ENCODE measurements around the gene HLA-DMB.
A peak's percentile ranks its signal among the peaks of the same experiment; 100 is the strongest.

The HLA-DMB gene

DNA sequence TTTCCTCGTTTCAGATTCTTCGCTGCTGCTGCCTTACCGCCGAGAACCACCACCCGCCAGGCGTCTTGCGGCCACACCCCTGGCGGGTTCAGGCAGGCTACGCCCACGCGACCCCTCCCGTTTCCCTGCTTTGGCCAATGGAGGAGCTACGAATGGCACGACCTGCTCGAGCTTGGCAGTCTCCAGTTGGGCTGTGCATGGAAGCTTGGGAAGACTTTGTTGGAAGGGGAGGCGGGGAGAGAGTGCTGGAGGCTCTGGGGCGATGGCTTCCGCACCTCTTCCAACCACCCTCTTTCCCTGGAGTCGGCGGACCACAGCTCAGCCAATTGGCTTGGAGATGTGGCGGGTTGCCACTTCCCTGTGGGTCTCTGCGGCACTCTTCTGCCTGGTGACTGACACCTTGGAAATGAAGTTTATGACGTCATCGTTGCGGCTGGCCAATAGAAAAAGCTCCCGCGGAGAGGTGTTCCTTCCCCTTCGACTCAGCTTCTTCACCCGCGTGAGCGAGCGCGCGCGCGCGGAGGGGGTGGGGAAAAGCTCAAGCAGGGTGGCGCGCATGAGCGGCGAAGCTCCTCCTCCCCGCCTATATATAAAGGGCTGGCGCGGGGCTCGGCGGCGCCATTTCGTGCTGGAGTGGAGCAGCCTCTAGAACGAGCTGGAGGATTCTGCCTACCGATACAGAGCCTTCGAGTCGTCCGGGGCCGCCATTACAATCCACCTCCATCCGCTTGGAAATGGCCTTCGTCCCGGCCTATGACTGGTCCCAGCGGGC, 30.9 kb upstream of the HLA-DMB start:
- DNase-seq: peak; percentile 98

DNA sequence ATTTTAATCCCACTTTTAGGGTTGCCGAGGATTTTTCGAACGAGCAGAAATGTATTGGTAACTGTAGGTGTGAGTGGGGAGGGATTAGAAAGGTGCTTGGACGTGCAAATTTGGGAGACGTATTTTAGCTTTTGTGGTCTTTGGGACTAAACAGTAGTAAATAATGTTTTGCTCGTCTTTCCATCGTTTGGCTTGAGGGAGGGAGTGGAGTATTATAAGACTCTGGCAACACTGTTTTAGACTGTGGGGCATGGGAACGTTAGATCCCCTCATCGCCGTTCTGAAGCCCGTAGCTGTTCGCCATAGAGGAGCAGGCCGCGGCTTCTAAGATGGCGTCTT, 30.4 kb upstream of the HLA-DMB start:
- no peak for DNase-seq

DNA sequence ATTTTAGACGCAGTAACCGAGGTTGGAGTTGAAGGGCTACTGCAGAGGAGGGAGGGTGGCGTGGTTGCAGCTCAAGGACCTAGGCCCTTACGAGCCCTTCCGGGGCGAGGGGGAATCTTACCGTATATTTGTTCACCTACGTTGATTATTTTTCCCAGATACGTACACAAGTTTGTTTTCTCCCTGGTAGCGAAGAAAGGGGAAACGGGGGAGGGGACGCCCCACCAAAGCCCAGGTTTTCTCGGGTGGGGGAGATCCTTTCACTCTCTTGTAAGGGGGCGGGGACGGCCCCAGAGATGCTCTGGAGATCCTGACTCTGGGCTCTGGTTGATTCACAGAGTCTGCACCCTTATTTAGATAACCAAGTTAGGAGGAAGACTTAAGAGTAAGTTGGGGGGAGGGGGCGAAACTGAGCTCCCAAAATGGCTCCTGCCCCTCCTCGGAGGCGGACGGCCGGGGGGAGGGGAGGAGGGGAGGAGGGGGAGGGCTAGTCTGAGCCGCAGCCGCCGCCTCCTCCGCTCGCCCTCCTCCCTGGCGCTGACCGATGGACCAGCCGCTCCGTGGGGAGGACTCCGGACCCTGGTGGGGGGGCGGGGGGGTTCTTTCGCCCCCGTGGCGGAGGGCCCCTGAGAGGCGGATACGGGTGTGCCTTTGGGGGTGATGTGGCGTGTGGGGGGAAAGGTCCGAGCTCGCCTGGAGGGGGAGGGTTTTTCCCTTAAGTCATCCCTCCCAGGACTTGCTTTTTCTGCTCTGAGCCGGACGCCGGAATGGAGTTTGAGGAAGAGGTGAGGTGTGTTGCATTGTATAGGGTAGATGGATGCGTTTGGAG, 29.8 kb upstream of the HLA-DMB start:
- no peak for DNase-seq

DNA sequence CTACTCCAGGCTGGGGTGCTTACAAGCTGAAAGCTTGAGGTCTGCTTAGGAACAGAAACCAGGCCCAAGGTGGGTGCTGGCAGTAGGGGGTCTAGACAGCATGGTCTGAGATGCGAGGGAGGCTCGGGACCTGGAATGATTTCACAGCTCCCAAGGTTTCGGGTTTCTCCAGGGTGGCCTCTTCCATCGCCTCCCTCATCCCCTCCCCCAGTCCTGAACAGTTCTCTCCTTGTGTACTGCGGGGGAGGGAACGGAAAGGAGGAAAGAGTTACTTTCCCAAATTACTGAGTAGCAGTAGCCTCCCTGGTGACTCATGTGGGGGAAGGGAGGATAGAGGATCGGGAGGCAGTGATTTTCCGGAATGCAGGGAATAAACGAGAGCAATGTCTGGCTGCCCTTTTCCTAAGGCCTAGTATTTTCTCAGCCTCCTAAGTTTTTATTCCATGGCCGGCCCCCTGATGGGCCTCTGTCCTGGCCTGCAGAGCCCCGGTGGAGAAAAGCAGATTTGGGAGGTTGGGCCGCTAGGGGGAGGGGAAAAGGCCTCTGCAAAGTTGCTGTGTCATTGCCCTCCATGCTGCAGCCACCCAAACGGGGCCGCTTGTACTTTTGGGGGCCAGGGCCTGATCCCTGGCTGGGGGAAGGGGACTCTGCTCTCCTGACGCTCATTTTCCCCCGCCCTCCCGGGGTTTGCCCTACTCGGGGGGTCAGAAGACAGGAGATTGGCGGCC, 29.0 kb upstream of the HLA-DMB start:
- no peak for DNase-seq

DNA sequence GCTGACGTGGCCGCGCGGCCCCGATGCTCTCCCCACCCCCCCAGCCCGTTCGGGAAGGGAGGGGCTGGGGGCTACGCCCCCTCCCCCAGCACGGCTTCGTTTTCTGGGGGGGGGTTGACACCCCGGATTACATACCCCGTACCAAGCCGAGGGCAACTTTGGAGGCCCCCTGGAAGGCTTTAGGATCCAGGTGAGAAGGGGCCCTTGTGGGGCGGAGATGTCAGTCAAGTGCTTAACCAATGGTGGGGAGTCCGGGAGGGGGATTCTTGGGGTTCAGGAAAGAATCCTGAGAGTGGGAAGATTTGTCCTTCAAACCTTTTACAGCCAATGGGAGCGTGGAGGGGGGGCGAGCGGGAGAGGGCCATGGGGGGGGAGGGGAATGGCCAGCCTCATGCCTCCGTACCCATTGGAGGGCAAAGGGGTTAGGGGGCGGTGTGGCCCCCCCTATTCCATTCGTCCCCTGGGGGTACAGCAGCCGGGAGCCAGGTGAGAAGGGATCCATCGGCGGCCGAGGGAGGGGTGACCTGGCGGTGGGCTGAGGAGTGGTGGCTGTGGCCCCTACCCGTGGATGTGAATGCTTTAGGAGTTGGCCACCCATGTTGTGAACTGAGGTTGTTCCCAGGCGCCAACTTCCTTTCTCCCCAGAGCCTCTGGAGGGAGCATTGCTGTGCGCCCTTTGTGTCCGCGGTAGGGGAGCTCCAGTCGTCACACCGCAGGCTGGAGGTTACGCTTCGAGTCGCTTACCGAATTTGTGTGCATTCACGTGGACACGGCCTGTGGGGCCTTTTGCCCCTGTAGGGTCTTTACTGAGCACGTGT, 28.2 kb upstream of the HLA-DMB start:
- DNase-seq: no peak

DNA sequence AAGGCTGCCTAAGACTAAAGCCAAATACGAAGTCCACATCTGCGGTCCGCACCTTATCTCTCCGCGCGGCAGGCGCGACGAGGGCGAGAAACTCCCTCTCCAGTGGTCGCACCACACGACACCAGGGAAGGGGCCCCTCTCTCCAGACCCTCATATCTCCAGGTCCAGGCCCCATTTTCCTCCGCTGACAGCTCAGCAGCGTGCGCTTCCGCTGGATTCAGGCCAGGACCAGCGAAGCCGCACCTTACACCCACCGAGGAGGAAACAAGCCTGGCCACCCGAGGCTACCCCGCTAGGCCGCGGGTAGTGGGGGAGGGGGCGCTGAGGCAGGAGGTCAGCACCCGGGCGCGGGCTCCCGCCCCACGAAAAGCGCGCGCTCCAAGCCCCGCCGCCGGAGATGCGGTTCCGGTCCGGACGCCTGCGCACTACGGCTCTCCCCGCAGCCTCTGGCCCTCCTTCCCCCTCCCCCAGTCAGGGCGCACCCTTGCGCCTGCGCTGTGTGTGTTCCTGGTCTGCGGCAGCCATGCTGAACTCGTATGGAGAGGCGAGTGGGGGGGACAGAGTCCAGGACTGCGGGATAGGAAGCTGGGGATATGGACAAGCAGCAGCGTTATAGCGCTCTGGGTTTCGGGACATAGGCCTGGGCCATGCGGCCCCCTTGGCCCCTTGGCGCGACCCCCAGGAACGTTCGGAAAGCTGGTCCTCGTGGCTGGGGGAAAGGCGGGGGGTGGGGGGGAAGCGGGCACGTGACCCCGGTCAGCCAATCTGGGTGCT, 27.5 kb upstream of the HLA-DMB start, which contains the start of gene BRD2:
Gene BRD2, plus strand, starts transcription at position 502 of the 774 bp plus-strand sequence. CDS start 4,305 bp downstream, outside the sequence.
- peak; percentile 58 for DNase-seq

DNA sequence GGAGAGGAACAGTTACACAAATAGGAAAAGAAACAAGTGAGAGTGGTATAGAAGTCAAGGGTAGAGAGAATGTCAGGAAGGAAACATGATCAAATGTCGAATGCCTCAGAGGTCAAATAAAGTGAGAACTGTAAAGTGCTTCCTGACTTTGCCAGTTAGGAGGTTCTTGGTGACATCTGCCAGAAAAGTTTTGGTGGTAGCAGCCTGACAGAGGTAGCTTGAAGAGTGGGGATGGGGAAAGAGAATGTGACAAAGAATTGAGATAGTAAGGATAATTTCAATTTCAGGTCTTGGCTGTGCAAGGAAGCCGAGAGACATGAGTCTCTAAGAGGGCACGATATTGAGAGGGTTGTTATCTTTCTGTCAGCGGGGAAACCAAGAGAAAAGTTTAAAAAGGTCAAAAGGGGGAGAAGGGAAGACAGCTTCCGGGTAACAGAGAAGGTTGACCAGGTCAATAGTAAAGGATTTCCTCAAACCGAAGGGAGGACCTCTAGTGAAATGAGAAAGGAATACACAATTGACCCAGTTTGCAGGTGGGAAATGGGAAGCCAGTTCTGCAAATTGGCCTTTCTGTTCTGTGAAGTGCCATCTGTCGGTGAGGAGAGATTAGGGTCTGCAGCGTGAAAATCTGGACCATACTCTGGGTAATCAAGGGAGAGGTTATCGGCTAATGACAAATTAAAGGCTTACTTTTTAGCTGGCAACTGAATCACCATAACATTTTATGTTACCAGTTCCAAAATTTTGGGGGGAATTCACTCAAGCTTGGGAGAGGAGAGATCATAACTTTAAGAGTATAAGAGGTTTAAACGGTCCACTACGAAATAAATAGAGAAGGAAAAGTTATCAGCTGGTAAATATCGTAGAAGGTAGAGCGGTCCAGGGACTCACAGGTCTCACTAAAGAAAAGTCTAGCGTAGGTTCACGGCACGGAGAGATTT, 26.6 kb upstream of the HLA-DMB start:
- DNase-seq: no peak

DNA sequence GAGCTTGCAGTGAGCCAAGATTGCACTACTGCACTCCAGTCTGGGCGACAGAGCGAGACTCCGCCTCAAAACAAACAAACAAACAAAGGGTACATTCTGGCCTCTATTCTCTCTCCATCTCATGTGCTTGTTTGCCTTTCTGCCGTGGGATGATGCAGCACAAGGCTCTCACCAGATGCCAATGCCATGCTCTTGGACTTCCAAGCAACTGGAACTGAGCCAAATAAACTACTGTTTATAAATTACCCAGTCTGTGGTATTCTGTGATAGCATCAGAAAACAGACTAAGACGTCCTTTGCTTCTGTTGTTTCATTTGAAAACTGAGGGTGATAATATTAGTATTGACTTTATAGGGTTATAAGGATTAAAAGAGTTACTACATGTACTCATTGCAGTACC, 23.9 kb upstream of the HLA-DMB start:
- DNase-seq: no peak

DNA sequence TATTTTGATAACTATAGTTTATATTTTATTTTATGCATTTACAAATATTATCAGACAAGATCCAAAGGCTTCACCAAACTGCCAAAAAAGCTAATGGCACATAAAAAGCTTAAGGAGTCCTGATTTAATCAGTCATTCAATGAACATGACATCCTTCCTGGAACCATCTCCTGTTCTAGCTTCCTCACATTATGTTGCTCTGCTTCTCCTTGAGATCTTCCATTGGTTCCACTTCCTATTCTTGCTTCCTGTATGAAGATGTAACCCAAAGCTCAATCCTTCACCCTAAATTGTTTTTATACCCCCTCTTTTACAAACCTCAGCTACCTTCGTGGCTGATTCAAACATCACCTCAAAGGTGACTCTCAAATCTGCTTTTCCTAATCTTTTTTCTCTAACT, 23.0 kb upstream of the HLA-DMB start:
- no peak for DNase-seq

DNA sequence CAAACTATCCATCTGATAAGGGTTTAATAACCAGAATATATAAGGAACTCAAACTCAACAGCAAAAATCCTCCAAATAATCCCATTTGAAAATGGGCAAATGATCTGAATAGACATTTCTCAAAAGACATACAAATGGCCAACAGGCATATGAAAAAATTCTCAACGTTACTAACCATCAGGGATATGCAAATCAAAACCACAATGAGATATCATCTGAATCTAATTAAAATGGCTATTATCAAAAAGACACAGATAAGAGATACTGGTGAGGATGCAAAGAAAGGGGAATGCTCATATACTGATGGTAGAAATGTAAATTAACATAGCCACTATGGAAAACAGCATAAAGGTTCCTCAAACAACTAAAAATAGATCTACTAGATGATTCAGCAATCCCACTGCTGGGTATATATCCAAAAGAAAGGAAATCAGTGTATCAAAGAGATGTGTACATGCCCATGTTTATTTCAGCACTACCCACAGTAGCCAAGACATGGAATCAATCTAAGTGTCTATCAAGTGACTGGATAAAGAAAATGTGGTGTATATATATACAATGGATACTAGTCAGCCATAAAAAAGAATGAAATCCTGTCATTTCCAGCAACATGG, 21.5 kb upstream of the HLA-DMB start:
- DNase-seq: no peak

DNA sequence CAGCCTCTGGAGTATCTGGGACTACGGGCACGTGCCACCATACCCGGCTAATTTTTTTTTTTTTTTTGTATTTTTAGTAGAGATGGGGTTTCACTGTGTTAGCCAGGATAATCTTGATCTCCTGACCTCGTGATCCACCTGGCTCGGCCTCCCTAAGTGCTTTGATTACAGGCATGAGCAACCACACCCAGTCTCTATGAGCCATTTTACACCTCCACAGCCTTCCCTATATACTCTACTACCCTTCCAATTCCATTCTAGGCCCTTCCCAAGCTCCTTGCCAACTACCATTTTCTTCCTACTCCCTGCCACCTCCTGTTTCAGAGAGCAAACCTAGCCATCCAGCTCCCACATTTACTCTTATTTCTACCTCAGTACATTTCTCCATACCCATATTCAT, 19.7 kb upstream of the HLA-DMB start:
- DNase-seq: no peak

DNA sequence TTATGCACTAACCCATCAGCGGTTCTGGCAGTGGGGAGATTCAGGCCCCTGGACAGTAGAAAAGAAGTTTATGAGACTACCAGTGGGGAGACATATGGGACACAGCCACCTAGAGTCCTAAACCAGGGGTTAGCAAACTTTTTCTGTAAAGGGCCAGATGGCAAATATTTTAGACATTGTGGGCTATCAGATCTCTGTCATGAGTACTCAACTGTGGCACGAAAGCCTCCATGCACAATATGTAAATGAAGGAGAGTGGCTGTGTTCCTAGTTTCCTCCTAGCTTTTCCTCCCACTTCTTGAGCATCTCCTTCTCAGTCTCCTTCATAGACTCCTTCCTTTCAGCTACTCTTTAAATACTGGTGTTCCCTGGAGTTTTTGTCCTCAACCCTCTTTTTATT, 15.3 kb upstream of the HLA-DMB start:
- no peak for DNase-seq

DNA sequence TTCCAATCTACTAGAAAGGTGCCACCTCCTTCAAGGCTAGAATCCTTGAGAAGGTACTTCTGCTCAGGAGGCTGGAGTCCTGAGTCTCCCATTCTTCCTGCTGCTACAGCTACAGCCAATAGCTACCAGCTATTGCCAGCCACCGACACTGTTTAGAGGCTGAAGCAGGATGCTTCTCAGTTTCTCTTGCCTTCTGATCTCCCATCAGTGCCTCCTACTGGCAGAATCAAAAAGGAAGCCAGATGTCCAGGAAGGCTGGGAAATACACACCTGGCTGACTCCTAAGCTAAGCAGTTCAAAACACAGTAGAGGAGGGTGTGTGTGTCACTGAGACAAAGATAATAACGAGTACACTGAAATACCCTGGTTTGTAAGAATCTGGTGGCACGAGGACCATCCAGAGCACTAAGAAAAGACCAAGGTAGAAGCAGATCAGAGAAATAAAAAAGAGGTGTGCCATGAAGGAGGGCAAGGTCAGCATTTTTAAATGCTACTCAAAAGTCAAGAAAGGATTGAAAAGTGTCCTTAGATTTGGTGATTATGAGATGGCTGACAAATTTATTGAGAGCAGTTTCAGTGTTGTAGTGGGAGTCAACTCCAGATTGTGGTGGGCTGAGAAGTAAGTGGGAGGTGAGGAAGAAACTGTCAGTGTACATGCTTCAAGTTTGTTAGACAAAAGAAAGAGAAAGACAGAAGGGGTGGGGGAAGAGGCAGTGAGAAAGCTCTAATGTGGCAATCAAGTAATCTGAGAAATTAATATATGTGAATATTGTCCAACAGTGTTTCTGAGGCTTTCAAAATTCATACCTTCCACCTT, 14.4 kb upstream of the HLA-DMB start:
- no peak for DNase-seq

DNA sequence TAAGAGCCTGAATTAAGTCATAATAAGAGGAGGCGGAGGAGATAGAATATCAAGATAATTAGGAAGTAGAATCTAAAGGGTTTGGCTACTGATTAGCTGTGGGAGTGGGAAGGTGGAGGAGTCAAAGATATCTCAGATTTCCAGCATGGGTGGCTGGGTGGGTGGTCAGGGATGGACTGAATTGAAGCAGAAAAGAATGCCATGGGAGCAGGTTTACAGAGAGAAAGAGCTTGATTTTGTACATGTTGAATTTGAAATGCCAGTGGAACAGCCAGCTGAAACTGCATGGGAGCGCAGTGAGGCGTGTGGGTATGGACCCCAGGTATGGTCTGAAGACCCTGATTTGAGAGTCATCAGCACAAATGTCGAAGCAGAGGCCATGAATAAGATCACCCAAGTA, 13.4 kb upstream of the HLA-DMB start:
- no peak for DNase-seq

DNA sequence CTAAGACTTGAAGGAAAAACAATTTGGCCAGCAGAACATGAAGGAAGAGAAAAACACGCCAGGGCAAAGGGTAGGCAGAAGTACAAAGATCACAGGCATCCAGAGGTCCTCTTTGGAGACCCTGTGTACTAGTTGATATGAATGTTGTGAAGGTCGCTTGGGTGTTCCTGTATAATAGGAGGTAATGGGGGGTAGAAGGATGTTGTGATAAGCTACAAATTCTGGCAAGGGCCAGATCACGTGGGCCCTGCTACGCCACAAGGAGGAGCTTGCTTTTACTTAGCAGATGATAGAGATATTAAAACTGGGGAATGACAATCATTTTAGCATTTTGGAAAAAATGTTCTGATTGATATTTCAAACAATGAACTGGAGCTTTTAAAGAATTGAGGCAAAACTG, 12.9 kb upstream of the HLA-DMB start:
- DNase-seq: no peak

DNA sequence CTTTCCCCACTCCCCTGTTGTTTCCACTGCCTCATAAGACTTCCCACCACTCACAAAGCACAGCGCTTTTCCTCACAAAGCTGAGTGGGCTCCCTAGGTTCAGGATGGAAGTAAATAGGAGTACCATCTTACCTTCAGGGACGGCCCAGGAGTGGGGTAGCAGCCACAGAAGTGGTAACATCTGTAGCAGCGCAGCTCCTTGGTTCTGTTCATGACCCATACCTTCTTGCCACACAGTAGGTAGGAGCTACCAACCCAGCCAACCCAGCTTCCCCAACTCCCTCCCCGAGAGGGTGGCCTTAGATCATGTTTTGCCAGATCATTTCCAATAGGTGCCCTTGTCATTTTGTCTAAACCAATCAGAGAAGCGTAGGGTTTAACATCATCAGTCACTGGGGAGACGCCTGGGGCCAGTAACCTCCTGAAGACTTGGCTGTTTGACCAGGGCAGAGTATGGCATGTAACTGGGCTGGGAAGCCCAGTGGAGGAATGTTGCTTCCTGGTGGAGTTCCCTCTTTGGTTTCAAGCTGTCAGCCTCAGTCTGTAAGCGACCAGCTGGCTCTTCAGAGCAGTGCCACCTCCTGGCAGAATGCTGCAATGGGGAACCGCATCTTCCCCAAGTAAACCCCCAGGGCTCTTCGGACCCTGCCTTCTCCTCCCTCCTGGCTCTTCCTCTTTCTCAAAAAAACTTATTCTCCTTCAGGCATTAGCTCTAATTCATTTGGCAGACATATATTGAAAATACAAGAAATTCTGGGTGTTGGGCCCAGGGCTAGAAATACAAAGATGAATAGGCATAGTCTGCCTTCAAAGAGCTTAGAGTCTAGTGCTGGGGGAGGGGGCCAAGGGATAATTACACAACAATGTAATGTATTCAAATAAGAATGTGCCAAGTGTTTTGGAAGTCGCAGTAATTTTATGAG, 12.2 kb upstream of the HLA-DMB start, which contains the start of gene HLA-DMA:
Gene HLA-DMA, minus strand, starts transcription at position 281 of the 923 bp plus-strand sequence. Its CDS starts 61 bp downstream, at position 220.
- DNase-seq: peak; percentile 65

DNA sequence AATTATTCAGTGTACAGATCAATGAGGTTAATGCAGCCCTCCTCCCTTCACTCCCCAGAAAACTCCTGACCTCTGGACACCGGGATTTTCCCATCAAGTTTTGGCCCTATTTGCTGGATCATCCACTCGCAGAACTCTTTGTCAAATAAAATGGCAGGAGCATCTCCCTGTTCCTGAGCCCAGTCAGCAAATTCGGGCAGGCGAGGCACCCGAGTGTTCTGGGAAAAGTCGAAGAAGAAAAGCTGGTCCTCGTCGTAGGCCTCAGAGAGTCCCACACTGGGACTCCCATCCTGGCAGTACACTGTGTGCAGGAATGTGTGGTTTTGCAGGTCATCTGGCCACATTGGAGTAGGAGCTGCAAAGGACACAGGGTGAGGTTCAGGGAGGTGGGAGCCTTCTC, 9.6 kb upstream of the HLA-DMB start:
- DNase-seq: no peak

DNA sequence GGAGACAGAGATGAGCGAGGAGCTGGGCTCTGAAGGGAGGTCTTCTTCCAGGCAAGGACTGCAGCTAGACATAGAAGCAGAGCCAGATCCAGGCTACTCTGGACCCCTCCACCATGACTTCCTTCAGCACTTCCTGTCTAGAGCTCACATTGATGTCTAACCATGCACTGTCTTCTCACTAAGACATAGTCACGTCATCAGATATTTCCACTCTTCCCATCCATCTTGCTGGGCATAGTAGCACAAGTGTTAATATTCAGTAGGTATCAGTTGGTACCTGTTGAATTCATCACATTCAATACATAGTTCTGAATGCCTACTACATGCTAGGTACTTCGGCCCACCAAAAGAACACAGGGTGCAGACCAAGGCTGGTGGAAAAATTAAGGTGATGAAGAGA, 9.2 kb upstream of the HLA-DMB start:
- no peak for DNase-seq

All from SIG-M5 (cell line).